ENCODE measurements around the gene C20orf204.

C20orf204 gene

DNA sequence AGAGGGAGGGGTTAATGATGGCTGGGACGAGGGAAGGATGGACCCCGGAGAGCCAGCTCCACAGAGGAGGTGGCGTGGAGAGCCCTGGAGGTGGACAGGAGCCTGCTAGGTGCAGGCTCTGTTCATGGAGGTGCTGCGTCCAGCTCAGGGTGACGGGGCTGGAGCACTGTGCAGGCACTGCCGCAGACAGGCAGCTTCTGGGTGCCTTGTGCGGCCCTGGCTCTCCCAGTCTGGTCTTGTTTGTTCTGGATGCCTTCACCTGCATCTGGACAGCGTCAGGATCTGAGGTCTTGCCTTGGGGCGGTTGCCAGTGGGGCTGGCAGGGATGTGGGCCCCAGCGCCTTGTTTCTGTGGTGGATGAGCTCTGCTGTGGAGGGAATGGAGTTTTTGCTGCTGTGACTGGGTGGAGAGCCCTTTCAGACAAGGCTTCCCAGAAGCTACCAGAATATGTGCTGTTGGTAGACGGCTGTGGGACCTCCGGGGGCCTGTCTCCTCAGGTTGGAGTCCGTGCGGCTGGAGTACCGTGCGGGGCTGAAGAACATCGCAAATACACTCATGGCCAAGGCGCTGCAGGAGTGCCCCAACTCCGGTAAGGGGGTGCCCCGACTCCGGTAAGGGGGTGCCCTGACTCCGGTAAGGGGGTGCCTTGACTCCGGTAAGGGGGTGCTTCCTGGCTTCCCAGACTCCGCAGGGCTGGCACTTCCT is 7.8 kb upstream of the C20orf204 start:
- DNase-seq (ENCODE audit: low read depth), result no peak

DNA sequence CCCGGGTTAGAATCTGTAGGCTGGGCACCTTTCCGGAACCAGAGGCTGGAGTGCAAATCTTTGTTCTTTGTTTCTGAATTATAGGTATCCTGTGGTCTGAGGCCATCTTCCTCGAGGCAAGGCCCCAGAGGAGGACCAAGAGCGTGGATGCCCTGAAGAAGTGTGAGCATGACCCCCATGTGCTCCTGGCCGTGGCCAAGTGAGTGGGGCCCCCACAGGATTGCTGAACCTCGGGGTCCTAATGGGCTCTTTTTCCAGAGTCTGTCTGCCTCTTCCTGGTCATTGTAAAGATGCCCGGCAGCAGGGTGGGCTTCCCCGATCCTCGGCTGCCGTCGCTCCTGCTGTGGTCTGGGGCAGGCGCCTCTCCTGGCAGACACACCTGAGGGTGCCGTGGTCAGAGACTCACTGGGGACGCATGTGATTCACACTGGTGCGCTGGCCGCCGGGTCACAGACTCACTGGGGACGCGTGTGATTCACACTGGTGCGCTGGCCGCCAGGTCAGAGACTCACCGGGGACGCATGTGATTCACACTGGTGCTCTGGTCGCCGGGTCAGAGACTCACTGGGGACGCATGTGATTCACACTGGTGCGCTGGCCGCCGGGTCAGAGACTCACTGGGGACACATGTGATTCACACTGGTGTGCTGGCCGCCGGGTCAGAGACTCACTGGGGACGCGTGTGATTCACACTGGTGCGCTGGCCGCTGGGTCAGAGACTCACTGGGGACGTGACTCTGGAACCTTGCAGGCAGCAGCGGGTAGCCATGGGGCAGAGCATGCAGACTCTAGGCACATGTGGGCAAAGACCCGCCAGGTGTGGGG is 6.5 kb upstream of the C20orf204 start:
- DNase-seq (ENCODE audit: low read depth), result no peak

DNA sequence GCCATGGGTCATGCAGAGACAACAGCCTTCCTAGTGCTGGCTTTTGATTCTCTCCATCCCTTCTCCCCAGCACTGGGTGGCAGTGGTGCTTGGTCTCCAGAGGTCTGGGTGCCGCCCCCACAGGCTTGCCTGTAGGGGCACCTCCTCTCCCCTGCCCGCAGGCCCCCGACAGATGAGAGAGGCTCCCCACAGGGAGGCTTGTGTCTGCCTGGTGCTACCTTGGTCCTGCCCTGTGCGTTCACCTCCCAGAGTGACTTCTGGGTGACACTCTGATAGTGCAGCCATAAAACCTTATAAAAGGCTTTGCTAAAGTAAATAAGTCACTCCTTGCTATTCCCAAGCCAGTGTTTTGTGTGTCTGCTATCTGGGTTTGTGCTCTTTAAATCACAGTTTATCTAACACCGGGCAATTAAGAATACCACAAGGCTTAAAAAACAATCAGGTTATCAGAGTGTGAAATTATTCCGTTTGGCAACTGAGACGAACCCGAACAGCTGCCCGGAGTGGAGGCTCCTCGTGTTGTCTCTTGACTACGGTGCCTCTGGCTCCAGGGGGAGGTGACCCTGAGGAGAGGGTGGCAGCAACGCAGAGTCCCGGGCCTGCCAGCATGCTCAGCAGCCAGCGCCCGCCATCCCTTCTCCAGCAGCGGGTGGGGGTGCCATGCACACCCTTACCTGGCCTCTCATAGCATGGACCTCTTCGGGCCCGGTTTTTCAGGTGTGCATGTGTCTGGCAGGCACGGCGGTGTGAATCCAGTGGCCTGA is 5.4 kb upstream of the C20orf204 start:
- DNase-seq (ENCODE audit: low read depth), result no peak

DNA sequence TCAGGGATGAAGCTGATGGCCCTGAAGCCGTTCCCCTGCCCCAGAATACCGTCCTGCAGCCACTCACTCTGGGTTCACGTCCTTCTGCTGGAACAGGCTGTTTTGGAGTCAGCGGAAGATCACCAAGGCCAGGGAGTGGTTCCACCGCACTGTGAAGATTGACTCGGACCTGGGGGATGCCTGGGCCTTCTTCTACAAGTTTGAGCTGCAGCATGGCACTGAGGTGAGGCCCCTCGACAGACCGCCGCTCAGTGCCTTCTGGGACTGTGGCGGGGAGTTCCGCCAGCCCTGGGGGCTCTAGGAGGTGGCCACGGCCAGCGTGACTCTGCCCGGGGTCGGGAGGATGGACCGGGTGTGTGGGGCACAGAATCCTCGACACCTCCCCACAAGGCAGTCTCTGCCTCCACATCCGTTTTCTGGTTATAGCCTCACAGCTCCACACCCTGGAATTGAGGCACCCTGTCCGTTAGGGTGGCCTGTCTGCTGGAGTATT is 4.1 kb upstream of the C20orf204 start:
- DNase-seq (ENCODE audit: low read depth), result no peak

DNA sequence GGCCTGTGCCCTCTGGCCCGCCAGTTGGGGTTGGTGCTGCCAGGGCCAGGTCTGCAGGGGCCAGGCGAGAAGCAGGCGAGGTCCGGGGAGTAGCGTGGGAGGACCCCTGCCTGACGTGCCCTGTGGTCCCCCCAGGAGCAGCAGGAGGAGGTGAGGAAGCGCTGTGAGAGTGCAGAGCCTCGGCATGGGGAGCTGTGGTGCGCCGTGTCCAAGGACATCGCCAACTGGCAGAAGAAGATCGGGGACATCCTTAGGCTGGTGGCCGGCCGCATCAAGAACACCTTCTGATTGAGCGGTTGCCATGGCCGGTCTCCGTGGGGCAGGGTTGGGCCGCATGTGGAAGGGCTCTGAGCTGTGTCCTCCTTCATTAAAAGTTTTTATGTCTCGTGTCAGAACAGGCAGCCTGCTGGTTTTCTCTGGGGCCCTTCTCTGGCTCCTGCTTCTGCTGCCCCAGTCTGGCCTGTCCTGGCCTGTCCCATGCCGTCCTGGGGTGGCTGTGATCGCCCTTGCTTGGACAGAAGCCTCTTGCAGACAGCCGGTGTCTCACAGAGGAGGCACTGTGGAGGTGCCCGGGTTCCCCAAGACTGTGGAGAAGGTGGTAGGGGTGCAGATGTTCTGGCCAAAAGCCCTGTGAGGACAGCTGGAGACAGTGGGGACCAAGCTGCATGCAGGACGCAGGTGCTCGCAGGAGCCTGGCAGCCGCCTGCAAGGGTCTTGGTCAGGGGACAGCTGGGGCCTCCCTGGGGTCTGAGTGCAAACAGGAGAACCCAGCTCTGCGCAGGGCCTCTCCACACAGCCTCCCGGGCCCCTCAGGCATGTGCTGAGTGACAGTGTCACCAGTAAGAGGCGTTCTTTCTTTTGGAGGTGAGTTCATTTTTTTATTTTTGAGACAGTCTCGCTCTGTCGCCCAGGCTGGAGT is 3.0 kb upstream of the C20orf204 start:
- no peak for DNase-seq (ENCODE audit: low read depth)

DNA sequence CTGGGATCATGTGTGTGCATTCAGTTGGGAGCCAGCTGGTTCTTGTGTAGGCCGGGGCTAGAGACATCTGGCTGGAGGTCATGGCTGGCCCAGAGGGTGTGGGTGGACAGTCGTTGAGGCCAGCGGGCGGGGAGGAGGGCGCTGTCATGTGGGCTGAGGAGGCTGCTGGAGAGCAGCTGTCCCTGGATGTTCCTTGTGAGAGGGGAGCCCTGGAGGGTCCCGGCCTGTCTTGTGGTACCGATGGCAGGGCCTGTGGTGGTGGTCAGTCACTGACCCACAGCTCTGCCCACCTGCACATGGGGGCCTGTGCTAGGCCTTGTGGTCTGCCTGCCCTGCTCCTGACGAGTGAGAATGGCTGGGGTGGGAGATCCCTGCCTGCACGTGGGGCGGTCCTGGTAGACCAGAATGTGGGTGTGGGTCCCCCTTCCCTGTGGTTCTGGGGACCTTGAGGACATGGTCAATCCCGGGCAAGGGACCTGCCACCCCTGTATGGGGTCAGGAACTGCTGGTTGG is 1.9 kb upstream of the C20orf204 start:
- no peak for DNase-seq (ENCODE audit: low read depth)

DNA sequence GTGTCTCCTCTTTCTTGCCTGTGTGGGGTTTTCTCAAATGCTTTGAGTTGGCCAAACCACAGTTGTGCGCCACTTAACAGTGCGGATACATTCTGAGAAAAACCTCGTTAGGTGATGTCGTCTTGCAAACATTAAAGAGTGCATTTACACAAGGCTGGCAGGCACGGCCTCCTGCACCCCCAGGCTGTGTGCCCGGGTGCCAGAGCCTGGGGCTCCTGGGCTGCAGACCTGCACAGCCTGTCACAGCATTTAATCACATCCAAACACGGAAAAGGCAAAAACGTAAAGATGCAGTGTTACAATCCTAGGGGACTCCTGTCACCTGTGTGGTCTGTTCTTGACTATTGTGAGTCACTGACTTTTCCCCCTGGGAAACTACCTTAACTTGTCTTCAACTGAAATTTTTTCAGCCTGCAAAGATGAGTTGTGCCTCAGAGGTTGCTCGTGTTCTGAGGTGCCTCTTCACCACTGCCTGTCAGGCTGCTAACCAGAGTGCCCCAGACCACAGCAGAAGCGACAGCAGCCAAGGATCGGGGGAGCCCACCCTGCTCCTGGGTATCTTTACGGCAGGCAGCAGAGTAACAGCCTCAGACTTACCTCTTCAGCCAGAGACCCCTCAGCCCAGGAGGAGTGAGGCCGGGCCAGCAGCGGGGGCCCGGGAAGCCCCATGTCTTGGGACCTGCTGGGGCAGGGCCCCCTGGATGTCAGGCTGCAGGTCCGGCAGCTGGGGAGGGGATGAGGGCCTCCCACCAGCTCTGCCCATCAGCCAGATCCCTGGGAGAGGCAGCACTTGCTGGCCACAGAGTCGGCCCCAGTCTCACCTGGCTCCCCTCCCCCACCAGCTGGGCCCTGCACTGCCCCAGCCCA is 683 bp upstream of the C20orf204 start:
- DNase-seq (ENCODE audit: low read depth), result no peak

DNA sequence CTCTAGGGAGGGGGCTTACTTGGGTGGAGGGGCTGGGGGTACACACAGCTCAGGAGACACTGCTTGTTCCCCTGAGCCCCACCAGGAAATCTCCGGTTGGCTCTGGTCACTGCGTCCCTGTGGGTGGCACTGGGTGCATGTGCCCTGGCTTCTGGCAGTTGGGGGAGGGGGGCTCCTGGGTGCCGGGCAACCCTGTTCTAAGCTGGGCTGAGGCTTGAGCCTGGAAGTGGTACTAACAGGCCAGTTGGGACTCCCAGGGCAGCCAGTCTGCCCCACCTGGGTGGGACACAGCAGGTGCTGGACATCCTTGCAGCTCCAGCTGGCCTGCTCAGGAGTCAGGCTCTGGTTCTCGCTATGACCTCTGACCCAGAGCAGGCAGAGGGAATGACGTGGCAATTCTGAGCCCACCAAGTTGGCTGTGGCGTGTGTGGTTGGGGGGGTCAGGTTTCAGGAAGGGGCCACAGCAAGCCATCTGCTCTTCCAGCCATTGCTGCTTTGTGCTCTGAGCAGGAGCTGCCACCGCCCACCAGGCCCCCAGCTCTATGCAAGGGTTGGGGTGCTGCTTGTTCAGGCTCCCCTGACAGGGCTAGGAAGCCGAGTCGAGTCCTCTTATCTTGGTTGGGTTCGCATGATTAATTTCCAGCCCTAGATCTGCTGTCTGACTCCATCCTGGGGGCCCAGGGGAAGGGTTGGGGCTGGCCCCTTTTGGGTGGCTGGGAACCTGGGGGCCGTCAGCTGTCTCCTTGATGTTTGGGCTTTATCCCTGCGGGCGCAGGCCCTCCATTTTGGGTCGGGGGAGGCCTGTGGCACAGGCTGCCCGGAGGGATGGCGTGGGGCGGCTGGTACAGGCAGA is 590 bp downstream of the C20orf204 start:
- no peak for DNase-seq (ENCODE audit: low read depth)

DNA sequence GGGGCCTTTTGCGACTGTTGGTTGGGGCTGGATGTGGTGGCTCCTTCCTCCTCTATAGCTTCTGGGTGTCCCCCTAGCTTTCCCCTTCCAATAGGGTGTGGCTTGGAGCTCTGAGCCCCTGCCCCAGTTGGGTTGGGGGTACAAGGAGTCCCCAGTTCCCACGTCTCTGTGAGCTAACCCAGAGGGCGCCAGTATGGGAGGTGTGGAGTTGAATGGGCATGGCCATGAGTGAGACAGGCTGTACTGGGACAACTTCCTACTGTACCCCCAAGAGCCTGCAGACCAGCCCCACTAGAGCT is 1.2 kb downstream of the C20orf204 start:
- DNase-seq (ENCODE audit: low read depth), result no peak

DNA sequence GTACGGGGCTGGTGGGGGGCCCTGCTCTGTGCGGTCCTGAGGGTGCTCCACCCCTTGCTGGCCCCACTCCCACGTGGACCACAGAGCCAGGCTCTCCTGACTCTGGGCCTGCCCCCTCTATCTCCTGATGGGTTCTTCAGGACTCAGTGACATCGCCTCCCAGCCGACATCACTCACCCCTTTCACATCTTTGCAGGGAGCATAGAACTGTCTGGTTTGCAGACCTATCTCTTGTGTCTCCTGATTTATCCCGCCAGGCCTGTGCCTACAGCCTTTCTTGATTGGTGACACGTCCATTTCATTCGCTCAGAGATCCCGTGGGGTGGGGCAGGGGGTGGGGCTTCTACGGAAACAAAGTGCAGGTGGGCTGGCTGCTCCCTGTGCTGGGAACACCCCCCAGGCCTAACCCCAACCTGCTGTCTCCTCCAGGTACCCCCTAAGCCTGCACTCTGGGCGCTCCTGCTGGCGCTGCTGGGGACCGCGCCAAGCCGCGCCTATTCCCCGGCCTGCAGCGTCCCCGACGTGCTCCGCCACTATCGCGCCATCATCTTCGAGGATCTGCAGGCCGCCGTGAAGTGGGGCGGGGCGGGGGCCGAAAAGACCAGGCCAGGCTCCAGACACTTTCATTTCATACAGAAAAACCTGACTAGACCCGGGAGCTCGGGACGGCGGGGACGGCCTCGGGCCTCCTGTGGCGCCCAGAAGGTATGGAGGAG is 1.7 kb downstream of the C20orf204 start:
- no peak for DNase-seq (ENCODE audit: low read depth)

DNA sequence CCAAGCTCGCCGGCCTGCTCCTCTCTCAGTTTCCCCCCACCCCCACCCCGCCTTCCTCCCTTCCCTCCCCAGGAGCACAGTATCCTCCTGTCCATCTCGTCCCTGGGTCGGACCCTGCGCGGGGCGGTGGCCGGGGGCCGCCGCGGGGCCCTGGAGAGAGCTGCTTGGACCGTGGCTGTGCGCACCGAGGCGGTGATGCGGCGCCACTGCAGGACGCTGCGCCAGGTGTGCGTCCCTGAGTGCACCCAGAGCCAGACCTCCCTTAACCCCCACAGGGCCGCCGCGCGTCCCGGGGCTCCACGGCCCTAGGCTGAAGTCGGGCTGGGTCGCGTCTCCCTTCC is 2.2 kb downstream of the C20orf204 start:
- DNase-seq (ENCODE audit: low read depth), result no peak

DNA sequence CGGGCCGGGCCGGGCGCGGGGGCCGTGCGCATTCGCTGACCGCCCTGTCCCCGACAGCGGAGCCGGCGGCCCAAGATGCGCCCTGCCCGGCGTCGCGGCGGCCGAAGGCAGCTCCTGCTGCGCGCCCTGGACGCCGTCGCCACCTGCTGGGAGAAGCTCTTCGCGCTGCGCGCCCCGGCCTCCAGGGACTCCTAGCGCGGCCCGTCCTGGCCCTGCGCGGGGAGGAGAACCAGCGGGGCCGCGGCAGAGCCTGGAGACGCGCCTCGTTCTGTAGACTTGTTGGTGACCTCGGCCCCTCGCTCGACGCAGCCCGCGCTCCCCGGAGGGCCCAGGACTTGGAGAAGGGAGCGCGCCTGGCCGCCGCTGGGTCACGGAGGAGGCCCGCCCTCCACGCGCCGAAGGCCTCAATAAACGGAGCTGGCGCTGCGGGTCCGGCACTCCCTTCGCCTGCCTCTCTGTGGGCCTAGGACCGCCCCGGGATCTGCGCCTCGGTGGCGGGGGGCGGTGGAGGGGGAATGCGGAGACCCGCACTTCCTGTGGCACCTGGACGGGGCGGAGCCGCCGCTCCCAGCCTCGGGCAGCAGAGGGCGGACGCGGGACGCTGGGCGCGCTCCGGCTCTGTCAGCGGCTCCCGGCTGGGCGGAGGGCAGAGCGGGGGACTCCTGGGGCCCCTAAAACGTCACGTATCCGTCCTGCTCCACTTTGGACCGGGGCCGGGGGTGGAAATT is 2.7 kb downstream of the C20orf204 start:
- peak; percentile 28 for DNase-seq (ENCODE audit: low read depth)

DNA sequence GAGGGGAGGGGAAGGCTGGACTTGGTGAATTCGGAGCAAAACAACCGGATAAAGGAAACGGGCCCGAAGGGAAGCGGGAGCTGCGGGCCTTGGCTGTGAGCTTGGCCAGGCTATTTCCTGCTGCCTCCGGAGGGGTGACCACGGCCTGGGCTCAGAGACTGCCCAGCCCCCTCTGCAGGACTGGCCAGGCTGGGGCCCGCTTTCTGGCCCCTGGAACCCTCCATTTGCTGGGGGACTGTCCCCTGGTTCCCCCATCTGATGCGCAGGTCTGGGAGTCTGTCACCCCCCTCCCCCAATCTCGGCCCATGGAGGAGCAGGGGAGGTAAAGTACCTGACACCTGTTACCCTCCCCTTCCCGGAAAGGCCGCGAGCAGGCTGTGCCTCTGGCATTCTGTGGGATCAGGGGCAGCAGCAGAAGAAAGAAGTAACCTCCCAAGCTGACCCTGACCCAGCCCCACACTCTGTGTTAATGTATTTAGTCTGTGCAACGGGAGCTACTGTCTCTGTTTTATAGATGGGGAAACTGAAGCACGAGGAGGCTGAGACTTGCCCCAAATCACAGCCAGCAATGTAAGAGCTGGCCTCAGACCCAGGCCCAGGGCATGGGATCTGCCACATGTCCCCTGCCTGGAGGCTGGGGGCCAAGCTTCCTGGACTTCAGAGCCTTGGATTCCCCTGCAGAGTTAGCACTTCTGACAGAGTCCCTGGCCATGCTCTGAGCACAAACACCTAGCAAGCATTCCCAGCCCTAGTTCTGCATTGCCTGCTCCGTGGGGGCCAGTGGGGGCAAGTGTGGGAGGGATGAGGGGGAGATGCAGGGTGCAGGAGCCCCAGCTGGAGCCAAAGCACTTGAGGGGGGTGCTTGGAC is 3.5 kb downstream of the C20orf204 start:
- no peak for DNase-seq (ENCODE audit: low read depth)

DNA sequence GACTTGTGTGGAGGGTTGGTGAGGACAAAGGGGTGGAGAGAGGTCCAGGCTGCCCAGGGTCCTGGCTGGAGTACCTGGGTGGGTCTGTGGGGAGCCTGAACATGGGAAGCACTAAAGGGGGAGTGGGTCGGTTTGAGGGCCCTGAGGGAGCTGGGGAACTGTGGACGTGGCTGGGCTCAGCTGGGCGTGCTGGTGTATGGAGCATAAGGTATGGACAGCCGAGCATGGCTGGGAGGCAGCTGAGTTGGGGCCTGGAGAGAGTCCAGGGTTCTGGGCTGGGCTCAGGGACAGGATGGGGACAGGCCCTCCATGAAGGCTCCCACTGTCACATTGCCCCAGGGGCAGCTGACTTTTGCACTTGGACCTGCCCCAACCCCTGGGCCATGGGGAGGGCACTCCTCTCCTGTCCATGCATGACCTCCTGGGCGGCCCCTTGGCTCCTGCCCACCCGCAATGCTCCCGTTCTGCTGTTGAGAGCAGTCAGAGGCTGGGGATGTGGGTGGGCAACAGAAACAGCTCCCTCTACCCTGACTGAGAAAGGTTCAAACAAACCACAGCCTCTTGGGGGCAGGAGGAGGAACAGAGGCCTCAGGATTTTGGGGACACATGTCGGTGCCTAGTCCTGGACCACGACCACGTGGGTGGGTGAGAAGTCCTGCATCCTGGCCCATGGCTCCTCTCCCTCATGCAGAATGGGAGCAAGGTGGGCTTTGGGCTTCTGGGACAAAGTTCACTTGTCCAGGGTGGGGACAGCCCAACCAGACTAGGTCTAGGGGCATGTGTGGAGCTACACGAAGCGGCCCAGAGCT is 4.5 kb downstream of the C20orf204 start:
- DNase-seq (ENCODE audit: low read depth), result no peak

DNA sequence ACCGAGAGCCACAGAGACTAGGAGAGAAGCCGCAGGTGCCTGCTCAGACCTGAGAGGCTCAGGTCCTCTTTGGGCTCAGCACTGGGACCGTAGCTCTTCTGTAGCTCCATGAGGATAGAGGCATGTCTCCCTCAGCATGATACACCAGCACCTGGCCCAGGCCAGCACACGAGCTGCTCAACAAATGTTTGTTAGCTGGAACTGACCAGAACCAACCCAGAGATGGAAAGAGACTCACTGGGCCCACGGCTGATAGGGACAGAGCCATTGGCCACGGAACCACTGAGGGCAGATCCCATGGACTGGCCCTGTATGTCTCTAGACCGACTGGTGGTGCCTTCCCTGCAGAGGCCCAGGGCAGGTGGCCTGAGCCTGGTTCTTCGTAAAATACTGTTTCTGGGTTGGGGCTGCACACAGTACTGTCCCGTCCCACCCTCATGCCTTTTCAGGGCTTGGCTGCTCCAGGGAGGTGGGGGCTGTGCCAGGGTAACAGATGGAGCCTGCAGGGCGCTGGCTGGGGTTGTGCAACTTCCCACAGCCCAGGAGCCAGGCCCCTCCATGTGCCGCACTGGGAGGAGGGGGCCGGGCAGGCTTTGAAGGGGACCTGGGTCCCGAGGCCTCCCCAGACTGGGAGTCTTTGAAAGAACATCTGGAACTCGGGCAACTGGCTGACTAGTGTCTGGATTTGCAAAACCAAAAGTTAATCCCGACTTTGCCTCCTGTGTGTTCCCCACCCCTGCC is 5.2 kb downstream of the C20orf204 start:
- DNase-seq (ENCODE audit: low read depth), result no peak

DNA sequence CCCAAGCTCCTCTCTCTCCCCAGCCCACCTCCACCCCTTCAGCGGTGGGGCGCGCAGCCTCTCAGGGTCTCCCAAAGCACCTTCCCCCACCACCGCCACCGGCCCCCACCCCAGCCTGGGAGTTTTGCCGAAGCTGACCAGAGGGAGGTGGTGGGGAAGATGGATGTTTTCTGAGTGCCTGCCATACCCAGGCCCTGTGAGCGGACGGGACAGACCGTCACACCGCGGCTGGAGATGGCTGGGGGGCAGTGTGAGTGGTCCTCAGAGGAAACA is 5.7 kb downstream of the C20orf204 start:
- no peak for DNase-seq (ENCODE audit: low read depth)
